ENCODE measurements around the gene NR1I3.

DNA sequence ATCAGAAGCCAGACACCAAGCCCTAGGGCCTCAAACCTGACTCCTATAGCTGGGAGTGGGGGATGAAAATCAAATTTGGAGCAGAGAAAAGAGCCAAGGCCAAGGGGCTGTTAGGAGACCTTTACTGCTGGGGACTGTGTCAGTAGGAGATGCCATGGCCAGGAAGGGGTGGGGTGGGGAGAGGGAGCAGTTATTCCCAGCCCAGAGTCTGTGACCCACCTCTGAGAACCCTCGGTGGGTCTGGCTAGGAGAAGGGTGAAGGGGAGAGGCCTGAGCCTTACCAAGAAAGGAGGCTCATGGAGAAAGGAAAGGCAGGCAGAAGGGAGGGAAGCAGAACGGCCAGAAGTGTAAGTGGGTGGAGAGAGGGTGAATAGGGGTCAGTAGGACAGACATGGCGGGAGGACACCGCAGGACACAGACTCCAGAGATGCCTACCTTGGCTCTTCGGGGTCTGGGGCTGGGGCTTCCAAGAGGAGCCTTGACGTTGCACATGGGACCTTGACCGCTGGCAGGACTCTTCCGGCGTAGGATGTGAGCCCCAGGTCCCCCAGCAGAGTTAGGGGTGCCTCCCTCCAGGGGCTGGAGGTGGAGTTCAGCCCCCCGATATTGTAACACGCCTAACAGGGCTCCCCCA lies 40.3 kb downstream of the NR1I3 start:
- TF ChIP-seq, protein P1, sequence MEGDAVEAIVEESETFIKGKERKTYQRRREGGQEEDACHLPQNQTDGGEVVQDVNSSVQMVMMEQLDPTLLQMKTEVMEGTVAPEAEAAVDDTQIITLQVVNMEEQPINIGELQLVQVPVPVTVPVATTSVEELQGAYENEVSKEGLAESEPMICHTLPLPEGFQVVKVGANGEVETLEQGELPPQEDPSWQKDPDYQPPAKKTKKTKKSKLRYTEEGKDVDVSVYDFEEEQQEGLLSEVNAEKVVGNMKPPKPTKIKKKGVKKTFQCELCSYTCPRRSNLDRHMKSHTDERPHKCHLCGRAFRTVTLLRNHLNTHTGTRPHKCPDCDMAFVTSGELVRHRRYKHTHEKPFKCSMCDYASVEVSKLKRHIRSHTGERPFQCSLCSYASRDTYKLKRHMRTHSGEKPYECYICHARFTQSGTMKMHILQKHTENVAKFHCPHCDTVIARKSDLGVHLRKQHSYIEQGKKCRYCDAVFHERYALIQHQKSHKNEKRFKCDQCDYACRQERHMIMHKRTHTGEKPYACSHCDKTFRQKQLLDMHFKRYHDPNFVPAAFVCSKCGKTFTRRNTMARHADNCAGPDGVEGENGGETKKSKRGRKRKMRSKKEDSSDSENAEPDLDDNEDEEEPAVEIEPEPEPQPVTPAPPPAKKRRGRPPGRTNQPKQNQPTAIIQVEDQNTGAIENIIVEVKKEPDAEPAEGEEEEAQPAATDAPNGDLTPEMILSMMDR (IDR thresholded peaks at IDR 0.05) = no peak
- no peak for TF ChIP-seq POLR2AphosphoS5 (IDR thresholded peaks at IDR 0.05; ENCODE audit: insufficient read depth in 1 of 2, low read depth in 1 of 2)
